Measurements from ENCODE around the gene KRT31.
"Not testable (repeated sequence)": the region's sequence is repeated elsewhere in the genome, so short reads cannot be mapped to it uniquely, and the experiment has no call there.

KRT31 gene

GRCh38 chr17:41351177-41351576 is 46.2 kb downstream of the KRT31 start:
- DNase-seq (ENCODE audit: extremely low read depth, low read depth): no peak
- no peak for TF ChIP-seq CTCF (IDR thresholded peaks at IDR 0.05; ENCODE audit: low read depth, low read length)

- DNase-seq (ENCODE audit: extremely low read depth, low read depth): not testable (repeated sequence)
These were observed 47.0 kb downstream of the KRT31 start, which contains the start of gene KRT33A for GRCh38 chr17:41350381-41350878. TSS of gene KRT33A (minus strand) at chr17:41350828. CDS start at chr17:41350767, 61 bp downstream.

- no peak for TF ChIP-seq CTCF (IDR thresholded peaks at IDR 0.05; ENCODE audit: low read depth, low read length)
- DNase-seq (ENCODE audit: extremely low read depth, low read depth): no peak
These were observed 49.3 kb downstream of the KRT31 start for GRCh38 chr17:41347869-41348760.

GRCh38 chr17:41346421-41346820 is 51.0 kb downstream of the KRT31 start:
- DNase-seq (ENCODE audit: extremely low read depth, low read depth): not testable (repeated sequence)

- no peak for TF ChIP-seq CTCF (IDR thresholded peaks at IDR 0.05; ENCODE audit: low read depth, low read length)
- no peak for DNase-seq (ENCODE audit: extremely low read depth, low read depth)
These were observed 51.4 kb downstream of the KRT31 start for GRCh38 chr17:41345992-41346391.
